GM23338 (cell line): ENCODE results near the gene MARK2. TPM values are rescaled to one million over a fixed set of nuclear protein-coding genes. Genes with fewer than 3 reads are reported as not detected.

Experiments
- ATAC-seq: fragments of 200-7000 bp; cut with Tn5 transposase; 3 replicates; pipeline ENCODE4 v1.9.1; 2020
- DNase-seq: peaks from one replicate; pipeline ENCODE4 v3.0.0-alpha.2; 2015; ENCODE audit warnings: low spot score
- H2AFZ ChIP-seq: fragments of 200-600 bp; sonication (generic); 2 replicates; pipeline ENCODE4 v1.8.0; 2016; ENCODE audit warnings: antibody characterized with exemption, mild to moderate bottlenecking, moderate library complexity
- H3F3A ChIP-seq: fragments of 200-600 bp; sonication (generic); replicated peaks from 2 replicates; pipeline ENCODE4 v1.8.0; 2017; ENCODE audit warnings: antibody characterized with exemption, mixed run types, low read depth
- H3K27ac ChIP-seq: fragments of 200-600 bp; sonication (generic); 2 replicates; pipeline ENCODE4 v1.6.1; 2016; ENCODE audit warnings: low read depth
- H3K27me3 ChIP-seq: fragments of 200-600 bp; sonication (generic); 2 replicates; pipeline ENCODE4 v1.8.0; 2016; ENCODE audit warnings: mild to moderate bottlenecking, mixed run types, moderate library complexity; ENCODE audit not compliant: insufficient read depth
- H3K36me3 ChIP-seq: fragments of 200-600 bp; sonication (generic); 2 replicates; pipeline ENCODE4 v1.8.0; 2016; ENCODE audit warnings: mild to moderate bottlenecking; ENCODE audit not compliant: insufficient read depth
- H3K4me1 ChIP-seq: fragments of 200-600 bp; sonication (generic); 2 replicates; pipeline ENCODE4 v1.8.0; 2016; ENCODE audit warnings: mild to moderate bottlenecking, moderate library complexity; ENCODE audit not compliant: insufficient read depth
- H3K4me2 ChIP-seq: fragments of 200-600 bp; sonication (generic); 2 replicates; pipeline ENCODE4 v1.7.1; 2017; ENCODE audit warnings: mixed run types
- H3K4me3 ChIP-seq: fragments of 200-600 bp; sonication (generic); 2 replicates; pipeline ENCODE4 v1.6.1; 2016; ENCODE audit warnings: mixed run types
- H3K79me2 ChIP-seq: fragments of 200-600 bp; sonication (generic); replicated peaks from 2 replicates; pipeline ENCODE4 v1.8.0; 2017; ENCODE audit warnings: mild to moderate bottlenecking; ENCODE audit not compliant: insufficient read depth
- H3K9me2 ChIP-seq: fragments of 200-600 bp; sonication (generic); 2 replicates; pipeline ENCODE4 v1.8.0; 2017; ENCODE audit not compliant: insufficient read depth
- H4K20me1 ChIP-seq: fragments of 200-600 bp; sonication (generic); replicated peaks from 2 replicates; pipeline ENCODE4 v1.8.0; 2017; ENCODE audit warnings: mild to moderate bottlenecking; ENCODE audit not compliant: insufficient read depth
- H3K27ac Mint-ChIP-seq: 2 replicates; pipeline ENCODE4 v1.8.0; 2020; ENCODE audit warnings: inconsistent platforms, mild to moderate bottlenecking, moderate library complexity, mixed read lengths
- H3K27me3 Mint-ChIP-seq: 3 replicates; pipeline ENCODE4 v1.8.0; 2022; ENCODE audit warnings: low read depth, mild to moderate bottlenecking, moderate library complexity, mixed read lengths, inconsistent platforms; ENCODE audit not compliant: insufficient read depth, poor library complexity
- H3K36me3 Mint-ChIP-seq: 3 replicates; pipeline ENCODE4 v1.8.0; 2021; ENCODE audit warnings: low read depth, mild to moderate bottlenecking, inconsistent platforms, moderate library complexity, mixed read lengths
- H3K4me1 Mint-ChIP-seq: 3 replicates; pipeline ENCODE4 v1.8.0; 2020; ENCODE audit warnings: mild to moderate bottlenecking, inconsistent platforms, mixed read lengths
- H3K4me3 Mint-ChIP-seq: 3 replicates; pipeline ENCODE4 v1.8.0; 2021; ENCODE audit warnings: moderate library complexity, mild to moderate bottlenecking, inconsistent platforms, mixed read lengths
- H3K9me3 Mint-ChIP-seq: 3 replicates; pipeline ENCODE4 v1.8.0; 2020; ENCODE audit warnings: moderate library complexity, mild to moderate bottlenecking, inconsistent platforms, mixed read lengths
- CREB1 ChIP-seq: fragments of 250-450 bp; sonication (Bioruptor Pico); IDR thresholded peaks from 2 replicates; pipeline ENCODE4 v1.5.0; 2020; ENCODE audit warnings: low read depth, mild to moderate bottlenecking, moderate library complexity
- EZH2phosphoT487 ChIP-seq: fragments of 200-600 bp; sonication (generic); IDR thresholded peaks from one replicate; pipeline ENCODE4 v1.8.1; 2018; ENCODE audit warnings: antibody characterized with exemption; ENCODE audit not compliant: unreplicated experiment
- JUNB ChIP-seq: IDR thresholded peaks from one replicate; pipeline ENCODE4 v1.6.1; 2016; ENCODE audit warnings: antibody characterized with exemption; ENCODE audit not compliant: unreplicated experiment
- NANOG ChIP-seq: IDR thresholded peaks from 2 replicates; pipeline ENCODE4 v1.6.1; 2016; ENCODE audit warnings: antibody characterized with exemption, borderline replicate concordance
- POLR2AphosphoS5 ChIP-seq: IDR thresholded peaks from 2 replicates; pipeline ENCODE4 v1.6.1; 2016; ENCODE audit warnings: antibody characterized with exemption, low read depth
- STAT1 ChIP-seq: IDR thresholded peaks from one replicate; pipeline ENCODE4 v1.6.1; 2016; ENCODE audit warnings: antibody characterized with exemption; ENCODE audit not compliant: unreplicated experiment
- ZNF114 ChIP-seq: fragments of 250-450 bp; sonication (Bioruptor Pico); IDR thresholded peaks from 2 replicates; pipeline ENCODE4 v1.5.0; 2020; ENCODE audit warnings: mild to moderate bottlenecking, moderate library complexity
- polyA plus RNA-seq: library from polyadenylated mRNA; unstranded; fragments of >200 nt; fragmentation: Nextera tagmentation; extraction: Ambion mirVana; gene quantifications from 2 replicates; pipeline ENCODE4 v1.2.1, GENCODE V29; 2016
- total RNA-seq: library from RNA; depleted of rRNA; stranded (reverse); fragments of >200 nt; shearing (Covaris generic); gene quantifications from 2 replicates; pipeline ENCODE4 v1.2.3, GENCODE V29; 2014
- TF ChIP-seq, protein P1 (sequence below): fragments of 250-450 bp; sonication (Bioruptor Pico); IDR thresholded peaks from 2 replicates; pipeline ENCODE4 v1.5.0; 2020; ENCODE audit warnings: mild to moderate bottlenecking, moderate library complexity
- TF ChIP-seq, protein P2 (sequence below): IDR thresholded peaks from one replicate; pipeline ENCODE4 v1.6.1; 2018; ENCODE audit warnings: antibody characterized with exemption; ENCODE audit not compliant: unreplicated experiment

The MARK2 gene
- total and polyA plus RNA-seq, 2 experiments from 2014 or later: 18.7 to 42.6 TPM

DNA sequence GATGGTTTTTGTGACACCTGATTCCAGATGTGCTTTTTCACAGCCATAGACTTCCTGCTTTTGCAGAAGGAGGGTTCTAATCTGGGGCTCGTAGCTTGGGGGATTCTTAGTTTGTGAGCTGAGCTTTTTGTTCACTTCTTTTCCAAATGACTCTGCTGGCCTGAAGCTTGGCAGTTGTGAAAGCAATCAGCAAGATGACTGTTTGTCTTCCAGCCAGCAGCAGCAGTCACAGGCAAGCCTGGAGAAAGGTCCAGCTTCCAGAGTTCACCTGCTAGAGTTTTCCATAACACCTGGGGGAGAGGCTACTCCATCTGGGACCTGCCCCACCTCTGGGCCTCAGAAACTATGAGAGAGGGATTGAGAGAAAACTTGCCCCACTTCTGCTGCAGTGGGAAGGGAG is 4.1 kb downstream of the MARK2 start (continued):
- TF ChIP-seq, protein P1, sequence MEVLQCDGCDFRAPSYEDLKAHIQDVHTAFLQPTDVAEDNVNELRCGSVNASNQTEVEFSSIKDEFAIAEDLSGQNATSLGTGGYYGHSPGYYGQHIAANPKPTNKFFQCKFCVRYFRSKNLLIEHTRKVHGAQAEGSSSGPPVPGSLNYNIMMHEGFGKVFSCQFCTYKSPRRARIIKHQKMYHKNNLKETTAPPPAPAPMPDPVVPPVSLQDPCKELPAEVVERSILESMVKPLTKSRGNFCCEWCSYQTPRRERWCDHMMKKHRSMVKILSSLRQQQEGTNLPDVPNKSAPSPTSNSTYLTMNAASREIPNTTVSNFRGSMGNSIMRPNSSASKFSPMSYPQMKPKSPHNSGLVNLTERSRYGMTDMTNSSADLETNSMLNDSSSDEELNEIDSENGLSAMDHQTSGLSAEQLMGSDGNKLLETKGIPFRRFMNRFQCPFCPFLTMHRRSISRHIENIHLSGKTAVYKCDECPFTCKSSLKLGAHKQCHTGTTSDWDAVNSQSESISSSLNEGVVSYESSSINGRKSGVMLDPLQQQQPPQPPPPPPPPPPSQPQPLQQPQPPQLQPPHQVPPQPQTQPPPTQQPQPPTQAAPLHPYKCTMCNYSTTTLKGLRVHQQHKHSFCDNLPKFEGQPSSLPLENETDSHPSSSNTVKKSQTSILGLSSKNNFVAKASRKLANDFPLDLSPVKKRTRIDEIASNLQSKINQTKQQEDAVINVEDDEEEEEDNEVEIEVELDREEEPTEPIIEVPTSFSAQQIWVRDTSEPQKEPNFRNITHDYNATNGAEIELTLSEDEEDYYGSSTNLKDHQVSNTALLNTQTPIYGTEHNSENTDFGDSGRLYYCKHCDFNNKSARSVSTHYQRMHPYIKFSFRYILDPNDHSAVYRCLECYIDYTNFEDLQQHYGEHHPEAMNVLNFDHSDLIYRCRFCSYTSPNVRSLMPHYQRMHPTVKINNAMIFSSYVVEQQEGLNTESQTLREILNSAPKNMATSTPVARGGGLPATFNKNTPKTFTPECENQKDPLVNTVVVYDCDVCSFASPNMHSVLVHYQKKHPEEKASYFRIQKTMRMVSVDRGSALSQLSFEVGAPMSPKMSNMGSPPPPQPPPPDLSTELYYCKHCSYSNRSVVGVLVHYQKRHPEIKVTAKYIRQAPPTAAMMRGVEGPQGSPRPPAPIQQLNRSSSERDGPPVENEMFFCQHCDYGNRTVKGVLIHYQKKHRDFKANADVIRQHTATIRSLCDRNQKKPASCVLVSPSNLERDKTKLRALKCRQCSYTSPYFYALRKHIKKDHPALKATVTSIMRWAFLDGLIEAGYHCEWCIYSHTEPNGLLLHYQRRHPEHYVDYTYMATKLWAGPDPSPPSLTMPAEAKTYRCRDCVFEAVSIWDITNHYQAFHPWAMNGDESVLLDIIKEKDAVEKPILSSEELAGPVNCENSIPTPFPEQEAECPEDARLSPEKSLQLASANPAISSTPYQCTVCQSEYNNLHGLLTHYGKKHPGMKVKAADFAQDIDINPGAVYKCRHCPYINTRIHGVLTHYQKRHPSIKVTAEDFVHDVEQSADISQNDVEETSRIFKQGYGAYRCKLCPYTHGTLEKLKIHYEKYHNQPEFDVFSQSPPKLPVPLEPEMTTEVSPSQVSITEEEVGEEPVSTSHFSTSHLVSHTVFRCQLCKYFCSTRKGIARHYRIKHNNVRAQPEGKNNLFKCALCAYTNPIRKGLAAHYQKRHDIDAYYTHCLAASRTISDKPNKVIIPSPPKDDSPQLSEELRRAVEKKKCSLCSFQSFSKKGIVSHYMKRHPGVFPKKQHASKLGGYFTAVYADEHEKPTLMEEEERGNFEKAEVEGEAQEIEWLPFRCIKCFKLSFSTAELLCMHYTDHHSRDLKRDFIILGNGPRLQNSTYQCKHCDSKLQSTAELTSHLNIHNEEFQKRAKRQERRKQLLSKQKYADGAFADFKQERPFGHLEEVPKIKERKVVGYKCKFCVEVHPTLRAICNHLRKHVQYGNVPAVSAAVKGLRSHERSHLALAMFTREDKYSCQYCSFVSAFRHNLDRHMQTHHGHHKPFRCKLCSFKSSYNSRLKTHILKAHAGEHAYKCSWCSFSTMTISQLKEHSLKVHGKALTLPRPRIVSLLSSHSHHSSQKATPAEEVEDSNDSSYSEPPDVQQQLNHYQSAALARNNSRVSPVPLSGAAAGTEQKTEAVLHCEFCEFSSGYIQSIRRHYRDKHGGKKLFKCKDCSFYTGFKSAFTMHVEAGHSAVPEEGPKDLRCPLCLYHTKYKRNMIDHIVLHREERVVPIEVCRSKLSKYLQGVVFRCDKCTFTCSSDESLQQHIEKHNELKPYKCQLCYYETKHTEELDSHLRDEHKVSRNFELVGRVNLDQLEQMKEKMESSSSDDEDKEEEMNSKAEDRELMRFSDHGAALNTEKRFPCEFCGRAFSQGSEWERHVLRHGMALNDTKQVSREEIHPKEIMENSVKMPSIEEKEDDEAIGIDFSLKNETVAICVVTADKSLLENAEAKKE (CRISPR knock-in tag): no peak
- TF ChIP-seq, protein P2, sequence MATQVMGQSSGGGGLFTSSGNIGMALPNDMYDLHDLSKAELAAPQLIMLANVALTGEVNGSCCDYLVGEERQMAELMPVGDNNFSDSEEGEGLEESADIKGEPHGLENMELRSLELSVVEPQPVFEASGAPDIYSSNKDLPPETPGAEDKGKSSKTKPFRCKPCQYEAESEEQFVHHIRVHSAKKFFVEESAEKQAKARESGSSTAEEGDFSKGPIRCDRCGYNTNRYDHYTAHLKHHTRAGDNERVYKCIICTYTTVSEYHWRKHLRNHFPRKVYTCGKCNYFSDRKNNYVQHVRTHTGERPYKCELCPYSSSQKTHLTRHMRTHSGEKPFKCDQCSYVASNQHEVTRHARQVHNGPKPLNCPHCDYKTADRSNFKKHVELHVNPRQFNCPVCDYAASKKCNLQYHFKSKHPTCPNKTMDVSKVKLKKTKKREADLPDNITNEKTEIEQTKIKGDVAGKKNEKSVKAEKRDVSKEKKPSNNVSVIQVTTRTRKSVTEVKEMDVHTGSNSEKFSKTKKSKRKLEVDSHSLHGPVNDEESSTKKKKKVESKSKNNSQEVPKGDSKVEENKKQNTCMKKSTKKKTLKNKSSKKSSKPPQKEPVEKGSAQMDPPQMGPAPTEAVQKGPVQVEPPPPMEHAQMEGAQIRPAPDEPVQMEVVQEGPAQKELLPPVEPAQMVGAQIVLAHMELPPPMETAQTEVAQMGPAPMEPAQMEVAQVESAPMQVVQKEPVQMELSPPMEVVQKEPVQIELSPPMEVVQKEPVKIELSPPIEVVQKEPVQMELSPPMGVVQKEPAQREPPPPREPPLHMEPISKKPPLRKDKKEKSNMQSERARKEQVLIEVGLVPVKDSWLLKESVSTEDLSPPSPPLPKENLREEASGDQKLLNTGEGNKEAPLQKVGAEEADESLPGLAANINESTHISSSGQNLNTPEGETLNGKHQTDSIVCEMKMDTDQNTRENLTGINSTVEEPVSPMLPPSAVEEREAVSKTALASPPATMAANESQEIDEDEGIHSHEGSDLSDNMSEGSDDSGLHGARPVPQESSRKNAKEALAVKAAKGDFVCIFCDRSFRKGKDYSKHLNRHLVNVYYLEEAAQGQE: no peak
- TF ChIP-seq ZNF114 (no peak), POLR2AphosphoS5 (no peak), JUNB (no peak), CREB1 (CRISPR knock-in tag) (no peak)

DNA sequence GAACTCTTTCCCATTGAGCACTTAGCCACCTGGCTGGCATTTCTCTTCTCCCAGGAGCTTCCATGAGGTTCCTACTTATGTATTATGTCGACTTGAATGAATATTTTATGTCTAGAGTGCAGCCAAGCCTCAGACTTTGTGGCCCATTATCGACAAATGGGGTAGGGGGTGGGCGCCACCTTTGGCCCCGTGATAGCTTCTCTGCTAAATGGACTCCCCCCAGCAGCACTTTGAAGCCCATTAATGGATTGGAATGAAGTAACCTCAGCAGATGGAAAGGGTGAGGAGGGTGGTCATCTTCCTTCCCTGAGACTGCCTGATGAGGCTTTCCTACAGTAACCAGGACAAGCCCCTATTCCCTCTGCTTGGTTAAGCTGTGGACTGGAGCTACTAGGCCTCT is 5.9 kb downstream of the MARK2 start:
- Histone ChIP-seq H3K27ac (peak overlapping the region; percentile 60; the same call in 1 of the 2 replicates), H3K4me2 (peak overlapping the region; percentile 45; the same call in 1 of the 2 replicates), H3K4me1 (peaks cover 64% of the 10 kb centered on the region), H2AFZ (no peak overlapping the region), H3K4me3 (0 out of 2 replicates have a peak overlapping the region, but pooled peaks have one; percentile 25), H4K20me1 (peaks cover 69% of the 10 kb centered on the region), H3K79me2 (peaks cover 100% of the 10 kb centered on the region), H3K27me3 (no peaks in the 10 kb centered on the region), H3F3A (no peaks in the 10 kb centered on the region), H3K9me2 (no peaks in the 10 kb centered on the region), H3K36me3 (no peaks in the 10 kb centered on the region)
- no peak for DNase-seq
- Mint-ChIP-seq H3K27me3 (peaks cover 10% of the 10 kb centered on the region), H3K36me3 (peaks cover 22% of the 10 kb centered on the region; the same call in 2 of the 3 replicates), H3K27ac (peak overlapping the region; percentile 47; the same call in 1 of the 2 replicates), H3K9me3 (no peaks in the 10 kb centered on the region), H3K4me1 (peaks cover 77% of the 10 kb centered on the region), H3K4me3 (no peak overlapping the region)
- no peak for ATAC-seq
- no peak for TF ChIP-seq EZH2phosphoT487
- TF ChIP-seq POLR2AphosphoS5: no peak
- TF ChIP-seq STAT1: no peak
- TF ChIP-seq JUNB: no peak
- no peak for TF ChIP-seq NANOG
